Measurements from ENCODE around the gene CMTR1. TPM values are rescaled to one million over a fixed set of nuclear protein-coding genes. Genes with fewer than 3 reads are reported as not detected.

The CMTR1 gene
- total and polyA plus RNA-seq, 4 donors: 4.7 to 25.5 (median 18.8) TPM

DNA sequence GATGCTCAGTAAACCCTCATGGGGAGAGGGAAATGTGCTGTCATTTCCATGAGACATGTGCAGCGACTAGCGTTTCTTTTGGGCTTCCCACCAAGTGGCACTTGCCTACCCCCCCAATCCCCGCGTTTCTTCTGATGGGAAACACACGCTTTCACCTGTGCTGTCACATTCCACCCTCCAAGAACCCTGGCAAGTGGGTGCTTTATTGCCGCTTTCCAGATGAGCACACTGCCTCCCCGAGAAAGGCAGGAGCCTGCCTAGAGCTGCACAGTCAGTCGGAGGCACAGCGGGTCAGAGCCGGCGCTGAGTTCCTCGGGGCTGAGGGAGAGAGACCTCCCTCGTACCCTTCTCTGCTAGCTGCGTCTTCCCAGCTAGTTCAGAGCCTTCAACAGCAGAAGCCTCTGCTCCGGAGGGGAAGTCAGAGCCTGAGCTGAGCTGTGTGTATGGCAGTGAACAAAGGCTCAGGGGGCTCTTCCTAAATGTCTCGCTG lies 78.9 kb downstream of the CMTR1 start:
- no peaks in the 10 kb centered on the region for H3K9me3 ChIP-seq (ENCODE audit: control insufficient read depth in 4 of 4, low read length in 3 of 4)
- DNase-seq (ENCODE audit: low spot score): no peak
- no peak overlapping the region for H3K4me3 ChIP-seq (ENCODE audit: low read depth in 1 of 3, low read length in 3 of 3)
- H3K9ac ChIP-seq (ENCODE audit: low read depth in 1 of 2, low read length in 2 of 2): no peak overlapping the region
- no peaks in the 10 kb centered on the region for H3K36me3 ChIP-seq (ENCODE audit: control insufficient read depth in 4 of 4, insufficient read depth in 3 of 4, low read depth in 1 of 4, low read length in 3 of 4)
- TF ChIP-seq FOXA2 (IDR thresholded peaks at IDR 0.05) (no peak), JUND (IDR thresholded peaks at IDR 0.05) (no peak), SP1 (IDR thresholded peaks at IDR 0.05) (no peak), EGR1 (IDR thresholded peaks at IDR 0.05; ENCODE audit: low read depth in 2 of 2) (no peak), FOXA1 (IDR thresholded peaks at IDR 0.05) (no peak), TAF1 (conservative IDR thresholded peaks at IDR 0.05) (no peak), RAD21 (IDR thresholded peaks at IDR 0.05) (no peak), GABPA (IDR thresholded peaks at IDR 0.05 in 1 of 2, conservative IDR thresholded peaks at IDR 0.05 in 1 of 2) (no peak), RXRA (IDR thresholded peaks at IDR 0.05) (no peak), YY1 (IDR thresholded peaks at IDR 0.05) (no peak), HNF4A (conservative IDR thresholded peaks at IDR 0.05) (no peak), HNF4G (IDR thresholded peaks at IDR 0.05) (no peak)
- TF ChIP-seq, protein P1, sequence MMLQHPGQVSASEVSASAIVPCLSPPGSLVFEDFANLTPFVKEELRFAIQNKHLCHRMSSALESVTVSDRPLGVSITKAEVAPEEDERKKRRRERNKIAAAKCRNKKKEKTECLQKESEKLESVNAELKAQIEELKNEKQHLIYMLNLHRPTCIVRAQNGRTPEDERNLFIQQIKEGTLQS (IDR thresholded peaks at IDR 0.05): no peak
- TF ChIP-seq, protein P2, sequence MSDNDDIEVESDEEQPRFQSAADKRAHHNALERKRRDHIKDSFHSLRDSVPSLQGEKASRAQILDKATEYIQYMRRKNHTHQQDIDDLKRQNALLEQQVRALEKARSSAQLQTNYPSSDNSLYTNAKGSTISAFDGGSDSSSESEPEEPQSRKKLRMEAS (IDR thresholded peaks at IDR 0.05): no peak
- TF ChIP-seq, protein P3, sequence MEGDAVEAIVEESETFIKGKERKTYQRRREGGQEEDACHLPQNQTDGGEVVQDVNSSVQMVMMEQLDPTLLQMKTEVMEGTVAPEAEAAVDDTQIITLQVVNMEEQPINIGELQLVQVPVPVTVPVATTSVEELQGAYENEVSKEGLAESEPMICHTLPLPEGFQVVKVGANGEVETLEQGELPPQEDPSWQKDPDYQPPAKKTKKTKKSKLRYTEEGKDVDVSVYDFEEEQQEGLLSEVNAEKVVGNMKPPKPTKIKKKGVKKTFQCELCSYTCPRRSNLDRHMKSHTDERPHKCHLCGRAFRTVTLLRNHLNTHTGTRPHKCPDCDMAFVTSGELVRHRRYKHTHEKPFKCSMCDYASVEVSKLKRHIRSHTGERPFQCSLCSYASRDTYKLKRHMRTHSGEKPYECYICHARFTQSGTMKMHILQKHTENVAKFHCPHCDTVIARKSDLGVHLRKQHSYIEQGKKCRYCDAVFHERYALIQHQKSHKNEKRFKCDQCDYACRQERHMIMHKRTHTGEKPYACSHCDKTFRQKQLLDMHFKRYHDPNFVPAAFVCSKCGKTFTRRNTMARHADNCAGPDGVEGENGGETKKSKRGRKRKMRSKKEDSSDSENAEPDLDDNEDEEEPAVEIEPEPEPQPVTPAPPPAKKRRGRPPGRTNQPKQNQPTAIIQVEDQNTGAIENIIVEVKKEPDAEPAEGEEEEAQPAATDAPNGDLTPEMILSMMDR (IDR thresholded peaks at IDR 0.05; ENCODE audit: low read depth, low read length, missing input control): no peak
- peaks cover 7 to 19% (median 15%) of the 10 kb centered on the region in 4 donors for H3K4me1 ChIP-seq (ENCODE audit: control insufficient read depth in 4 of 4, insufficient read depth in 4 of 4, low read length in 3 of 4)
- no peaks in the 10 kb centered on the region for H3K27me3 ChIP-seq (ENCODE audit: control insufficient read depth in 4 of 4, insufficient read depth in 4 of 4, low read length in 3 of 4)
- whole genome bisulfite sequencing: 79% methylated on average over 16 of the region's 16 CpGs
- no peak overlapping the region for H3K27ac ChIP-seq (ENCODE audit: low read depth in 1 of 2, low read length in 2 of 2)

DNA sequence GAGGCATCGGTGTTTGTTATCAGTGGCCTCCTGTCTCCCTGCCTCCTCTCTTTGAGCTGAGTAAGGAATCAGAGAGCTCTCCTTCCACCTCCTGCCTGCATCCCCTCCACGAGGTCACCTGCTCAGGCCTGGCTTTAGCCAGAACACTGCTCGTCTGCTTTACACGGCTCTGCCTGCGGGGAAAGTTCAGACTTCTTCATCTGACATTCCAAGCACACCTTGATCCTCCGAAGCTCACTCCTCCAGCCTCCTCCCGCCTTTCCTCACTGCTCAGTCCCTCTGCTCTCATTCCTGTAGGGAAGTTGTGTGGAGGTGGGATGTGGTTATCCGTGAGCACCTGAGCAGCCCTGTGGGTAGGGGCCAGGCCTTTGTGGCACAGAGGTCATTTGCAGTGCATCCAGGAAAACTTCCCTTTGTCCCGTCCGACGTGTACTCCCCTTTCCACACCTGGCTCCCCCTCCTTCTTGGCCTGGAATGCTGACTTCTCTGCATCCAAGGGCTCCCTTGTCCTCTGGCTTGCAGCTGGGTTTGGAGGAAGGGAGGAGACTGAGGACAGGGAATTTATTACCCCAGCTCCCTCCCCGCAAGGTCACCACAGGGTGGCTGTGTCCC lies 79.5 kb downstream of the CMTR1 start:
- H3K27ac ChIP-seq (ENCODE audit: low read depth in 1 of 2, low read length in 2 of 2): no peak overlapping the region
- TF ChIP-seq GABPA (IDR thresholded peaks at IDR 0.05 in 1 of 2, conservative IDR thresholded peaks at IDR 0.05 in 1 of 2) (no peak), EGR1 (IDR thresholded peaks at IDR 0.05; ENCODE audit: low read depth in 2 of 2) (no peak), JUND (IDR thresholded peaks at IDR 0.05) (no peak), RXRA (IDR thresholded peaks at IDR 0.05) (no peak), HNF4G (IDR thresholded peaks at IDR 0.05) (no peak), TAF1 (conservative IDR thresholded peaks at IDR 0.05) (no peak), FOXA1 (IDR thresholded peaks at IDR 0.05) (no peak), FOXA2 (IDR thresholded peaks at IDR 0.05) (no peak), NR2F2 (IDR thresholded peaks at IDR 0.05) (no peak), YY1 (IDR thresholded peaks at IDR 0.05) (no peak), SP1 (IDR thresholded peaks at IDR 0.05) (no peak), HNF4A (conservative IDR thresholded peaks at IDR 0.05) (no peak), RAD21 (IDR thresholded peaks at IDR 0.05) (no peak)
- TF ChIP-seq, protein P3 (IDR thresholded peaks at IDR 0.05; ENCODE audit: low read depth, low read length, missing input control): no peak
- TF ChIP-seq, protein P4, sequence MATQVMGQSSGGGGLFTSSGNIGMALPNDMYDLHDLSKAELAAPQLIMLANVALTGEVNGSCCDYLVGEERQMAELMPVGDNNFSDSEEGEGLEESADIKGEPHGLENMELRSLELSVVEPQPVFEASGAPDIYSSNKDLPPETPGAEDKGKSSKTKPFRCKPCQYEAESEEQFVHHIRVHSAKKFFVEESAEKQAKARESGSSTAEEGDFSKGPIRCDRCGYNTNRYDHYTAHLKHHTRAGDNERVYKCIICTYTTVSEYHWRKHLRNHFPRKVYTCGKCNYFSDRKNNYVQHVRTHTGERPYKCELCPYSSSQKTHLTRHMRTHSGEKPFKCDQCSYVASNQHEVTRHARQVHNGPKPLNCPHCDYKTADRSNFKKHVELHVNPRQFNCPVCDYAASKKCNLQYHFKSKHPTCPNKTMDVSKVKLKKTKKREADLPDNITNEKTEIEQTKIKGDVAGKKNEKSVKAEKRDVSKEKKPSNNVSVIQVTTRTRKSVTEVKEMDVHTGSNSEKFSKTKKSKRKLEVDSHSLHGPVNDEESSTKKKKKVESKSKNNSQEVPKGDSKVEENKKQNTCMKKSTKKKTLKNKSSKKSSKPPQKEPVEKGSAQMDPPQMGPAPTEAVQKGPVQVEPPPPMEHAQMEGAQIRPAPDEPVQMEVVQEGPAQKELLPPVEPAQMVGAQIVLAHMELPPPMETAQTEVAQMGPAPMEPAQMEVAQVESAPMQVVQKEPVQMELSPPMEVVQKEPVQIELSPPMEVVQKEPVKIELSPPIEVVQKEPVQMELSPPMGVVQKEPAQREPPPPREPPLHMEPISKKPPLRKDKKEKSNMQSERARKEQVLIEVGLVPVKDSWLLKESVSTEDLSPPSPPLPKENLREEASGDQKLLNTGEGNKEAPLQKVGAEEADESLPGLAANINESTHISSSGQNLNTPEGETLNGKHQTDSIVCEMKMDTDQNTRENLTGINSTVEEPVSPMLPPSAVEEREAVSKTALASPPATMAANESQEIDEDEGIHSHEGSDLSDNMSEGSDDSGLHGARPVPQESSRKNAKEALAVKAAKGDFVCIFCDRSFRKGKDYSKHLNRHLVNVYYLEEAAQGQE (IDR thresholded peaks at IDR 0.05): no peak
- TF ChIP-seq, protein P1 (IDR thresholded peaks at IDR 0.05): no peak
- TF ChIP-seq, protein P2 (IDR thresholded peaks at IDR 0.05): no peak
- TF ChIP-seq, protein P5, sequence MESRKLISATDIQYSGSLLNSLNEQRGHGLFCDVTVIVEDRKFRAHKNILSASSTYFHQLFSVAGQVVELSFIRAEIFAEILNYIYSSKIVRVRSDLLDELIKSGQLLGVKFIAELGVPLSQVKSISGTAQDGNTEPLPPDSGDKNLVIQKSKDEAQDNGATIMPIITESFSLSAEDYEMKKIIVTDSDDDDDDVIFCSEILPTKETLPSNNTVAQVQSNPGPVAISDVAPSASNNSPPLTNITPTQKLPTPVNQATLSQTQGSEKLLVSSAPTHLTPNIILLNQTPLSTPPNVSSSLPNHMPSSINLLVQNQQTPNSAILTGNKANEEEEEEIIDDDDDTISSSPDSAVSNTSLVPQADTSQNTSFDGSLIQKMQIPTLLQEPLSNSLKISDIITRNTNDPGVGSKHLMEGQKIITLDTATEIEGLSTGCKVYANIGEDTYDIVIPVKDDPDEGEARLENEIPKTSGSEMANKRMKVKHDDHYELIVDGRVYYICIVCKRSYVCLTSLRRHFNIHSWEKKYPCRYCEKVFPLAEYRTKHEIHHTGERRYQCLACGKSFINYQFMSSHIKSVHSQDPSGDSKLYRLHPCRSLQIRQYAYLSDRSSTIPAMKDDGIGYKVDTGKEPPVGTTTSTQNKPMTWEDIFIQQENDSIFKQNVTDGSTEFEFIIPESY (IDR thresholded peaks at IDR 0.05): no peak
- whole genome bisulfite sequencing: 76% methylated on average over 12 of the region's 12 CpGs
- no peak overlapping the region for H3K4me3 ChIP-seq (ENCODE audit: low read depth in 1 of 3, low read length in 3 of 3)
- H3K4me1 ChIP-seq (ENCODE audit: control insufficient read depth in 4 of 4, insufficient read depth in 4 of 4, low read length in 3 of 4): peaks cover 7 to 24% (median 20%) of the 10 kb centered on the region in 4 donors
- no peaks in the 10 kb centered on the region for H3K27me3 ChIP-seq (ENCODE audit: control insufficient read depth in 4 of 4, insufficient read depth in 4 of 4, low read length in 3 of 4)
- no peaks in the 10 kb centered on the region for H3K36me3 ChIP-seq (ENCODE audit: control insufficient read depth in 4 of 4, insufficient read depth in 3 of 4, low read depth in 1 of 4, low read length in 3 of 4)
- no peak overlapping the region for H3K9ac ChIP-seq (ENCODE audit: low read depth in 1 of 2, low read length in 2 of 2)
- DNase-seq (ENCODE audit: low spot score): no peak
- H3K9me3 ChIP-seq (ENCODE audit: control insufficient read depth in 4 of 4, low read length in 3 of 4): no peaks in the 10 kb centered on the region
